Measurements from ENCODE around the gene NSFL1C.

Gene NSFL1C

DNA sequence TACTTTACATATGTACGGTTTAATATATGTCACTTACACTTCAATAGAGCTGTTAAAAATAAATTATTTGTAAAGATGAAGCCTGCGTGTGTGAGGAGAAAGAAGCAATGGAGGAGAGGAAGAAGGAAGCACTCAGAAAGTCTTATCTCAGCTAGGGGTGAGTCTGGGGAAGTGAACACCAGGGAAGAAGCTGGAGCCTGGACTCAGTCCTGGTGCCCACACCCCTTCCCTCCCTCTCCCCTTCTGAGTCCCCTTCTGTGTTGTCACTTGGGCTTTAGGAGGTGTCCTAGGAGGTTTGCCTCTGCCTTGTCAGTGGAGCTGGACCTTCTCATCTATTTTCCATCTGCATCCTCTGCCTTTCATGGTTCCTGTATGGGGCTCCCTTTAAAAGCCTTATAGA, 22.7 kb upstream of the NSFL1C start:
- no peak overlapping the region for H3K27ac ChIP-seq (ENCODE audit: insufficient read depth, low read depth, low read length, poor library complexity, severe bottlenecking)
- peaks cover 4% of the 10 kb centered on the region for H3K27me3 ChIP-seq (ENCODE audit: control insufficient read depth, insufficient read depth, low read length, poor library complexity, severe bottlenecking)
- H3K36me3 ChIP-seq (ENCODE audit: control insufficient read depth, insufficient read depth, low read length), result no peaks in the 10 kb centered on the region
- no peaks in the 10 kb centered on the region for H3K9me3 ChIP-seq (ENCODE audit: control insufficient read depth, low read length)
- no peak overlapping the region for H3K4me3 ChIP-seq (ENCODE audit: insufficient read depth, low read depth, low read length)
- WGBS, 2 experiments, result 89% methylated on average over 1 to 2 of the region's 2 CpGs
- no peaks in the 10 kb centered on the region for H3K4me1 ChIP-seq (ENCODE audit: control insufficient read depth, insufficient read depth, low read length)

DNA sequence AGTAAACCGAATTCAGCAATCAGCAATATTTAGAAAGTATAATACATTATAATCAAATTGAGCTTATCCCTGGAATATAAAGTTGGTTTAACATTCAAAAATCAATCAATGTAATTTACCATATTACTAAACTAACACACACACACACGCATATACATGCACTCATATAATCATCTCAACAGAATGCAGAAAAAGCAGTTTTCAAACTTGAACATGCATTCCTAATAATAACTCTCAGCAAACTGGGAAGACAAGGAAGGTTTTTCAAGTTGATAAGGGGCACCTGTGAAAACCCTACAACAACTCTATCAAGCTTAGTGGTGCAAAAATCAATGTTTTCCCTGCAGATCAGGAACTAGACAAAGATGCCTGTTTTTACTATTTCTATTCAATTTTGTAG, 19.9 kb upstream of the NSFL1C start:
- 83 to 85% methylated on average over 1 of the region's 2 CpGs for WGBS, 2 experiments
- H3K36me3 ChIP-seq (ENCODE audit: control insufficient read depth, insufficient read depth, low read length), result no peaks in the 10 kb centered on the region
- H3K4me3 ChIP-seq (ENCODE audit: insufficient read depth, low read depth, low read length), result no peak overlapping the region
- no peaks in the 10 kb centered on the region for H3K9me3 ChIP-seq (ENCODE audit: control insufficient read depth, low read length)
- no peak overlapping the region for H3K27ac ChIP-seq (ENCODE audit: insufficient read depth, low read depth, low read length, poor library complexity, severe bottlenecking)
- no peaks in the 10 kb centered on the region for H3K4me1 ChIP-seq (ENCODE audit: control insufficient read depth, insufficient read depth, low read length)
- H3K27me3 ChIP-seq (ENCODE audit: control insufficient read depth, insufficient read depth, low read length, poor library complexity, severe bottlenecking), result peaks cover 4% of the 10 kb centered on the region

DNA sequence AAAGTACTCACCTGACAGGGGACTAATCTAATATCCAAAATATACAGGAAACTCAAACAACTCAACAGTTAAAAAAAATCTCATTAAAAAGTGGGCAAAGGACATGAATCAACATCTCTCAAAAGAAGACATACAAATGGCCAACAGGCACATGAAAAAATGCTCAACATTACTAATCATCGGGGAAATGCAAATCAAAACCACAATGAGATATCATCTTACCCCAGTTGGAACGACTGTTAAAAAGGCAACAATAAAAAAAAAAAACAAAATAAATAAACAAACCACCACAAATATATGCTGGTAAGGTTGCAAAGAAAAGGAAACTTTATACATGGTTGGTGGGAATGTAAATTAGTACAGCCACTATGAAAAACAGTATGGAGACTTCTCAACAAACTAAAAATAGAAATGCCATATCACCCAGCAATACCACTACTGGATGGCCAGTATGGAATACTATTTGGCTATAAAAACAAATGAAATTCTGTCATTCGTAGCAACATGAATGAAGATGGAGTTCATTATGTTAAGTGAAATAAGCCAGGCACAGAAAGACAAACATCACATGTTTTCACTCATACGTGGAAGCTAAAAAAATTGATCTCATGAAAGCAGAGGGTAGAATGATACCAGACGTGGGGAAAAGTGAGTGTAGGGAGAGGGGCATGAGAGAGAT, 17.9 kb upstream of the NSFL1C start:
- no peak overlapping the region for H3K27ac ChIP-seq (ENCODE audit: insufficient read depth, low read depth, low read length, poor library complexity, severe bottlenecking)

DNA sequence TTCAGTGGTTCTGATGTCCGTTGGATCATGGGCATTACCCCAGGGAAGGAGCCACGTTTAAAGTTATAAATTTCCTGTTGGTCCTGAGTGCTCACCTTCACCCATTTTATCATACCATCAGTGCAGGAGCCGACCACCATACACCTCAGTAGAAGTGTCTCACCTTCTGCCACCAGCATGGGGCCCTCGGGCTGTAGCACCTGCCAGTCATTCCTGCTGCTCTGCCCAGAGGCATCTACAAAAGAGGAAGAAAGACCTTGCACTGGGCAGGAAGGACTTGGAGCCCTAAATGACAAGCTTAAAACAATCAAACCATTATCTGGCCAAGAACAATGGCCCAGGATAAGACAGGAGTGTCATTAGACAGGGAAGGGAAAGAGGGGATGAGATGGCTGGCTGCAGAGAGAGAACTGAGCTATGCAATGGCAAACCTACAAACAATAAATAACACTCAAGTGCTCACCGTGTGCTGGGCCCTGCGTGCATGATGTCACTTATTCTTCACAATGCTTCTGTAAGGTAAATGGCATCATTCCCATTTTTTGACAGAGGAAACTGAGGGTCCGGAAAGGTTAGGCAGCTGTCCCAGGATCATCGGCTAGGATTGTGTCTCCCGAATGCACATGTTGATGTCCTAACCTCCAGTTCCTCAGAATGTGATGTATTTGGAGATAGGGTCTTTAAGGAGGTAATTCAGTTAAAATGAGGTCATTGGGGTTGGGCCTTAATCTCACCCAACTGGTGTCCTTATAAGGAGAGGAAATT, 13.4 kb upstream of the NSFL1C start:
- Histone ChIP-seq H3K27ac (ENCODE audit: insufficient read depth, low read depth, low read length, poor library complexity, severe bottlenecking) (no peak overlapping the region), H3K4me3 (ENCODE audit: insufficient read depth, low read depth, low read length) (no peak overlapping the region), H3K36me3 (ENCODE audit: control insufficient read depth, insufficient read depth, low read length) (no peaks in the 10 kb centered on the region), H3K27me3 (ENCODE audit: control insufficient read depth, insufficient read depth, low read length, poor library complexity, severe bottlenecking) (no peaks in the 10 kb centered on the region), H3K4me1 (ENCODE audit: control insufficient read depth, insufficient read depth, low read length) (no peaks in the 10 kb centered on the region), H3K9me3 (ENCODE audit: control insufficient read depth, low read length) (no peaks in the 10 kb centered on the region)
- 90 to 91% methylated on average over 9 of the region's 9 CpGs for WGBS, 2 experiments

More for the DNA sequence above, 17.9 kb upstream of the NSFL1C start:
- Histone ChIP-seq H3K36me3 (ENCODE audit: control insufficient read depth, insufficient read depth, low read length) (no peaks in the 10 kb centered on the region), H3K9me3 (ENCODE audit: control insufficient read depth, low read length) (no peaks in the 10 kb centered on the region), H3K4me1 (ENCODE audit: control insufficient read depth, insufficient read depth, low read length) (no peaks in the 10 kb centered on the region), H3K27me3 (ENCODE audit: control insufficient read depth, insufficient read depth, low read length, poor library complexity, severe bottlenecking) (peaks cover 4% of the 10 kb centered on the region), H3K4me3 (ENCODE audit: insufficient read depth, low read depth, low read length) (no peak overlapping the region)
- WGBS, 2 experiments, result 89% methylated on average over 4 to 5 of the region's 5 CpGs

DNA sequence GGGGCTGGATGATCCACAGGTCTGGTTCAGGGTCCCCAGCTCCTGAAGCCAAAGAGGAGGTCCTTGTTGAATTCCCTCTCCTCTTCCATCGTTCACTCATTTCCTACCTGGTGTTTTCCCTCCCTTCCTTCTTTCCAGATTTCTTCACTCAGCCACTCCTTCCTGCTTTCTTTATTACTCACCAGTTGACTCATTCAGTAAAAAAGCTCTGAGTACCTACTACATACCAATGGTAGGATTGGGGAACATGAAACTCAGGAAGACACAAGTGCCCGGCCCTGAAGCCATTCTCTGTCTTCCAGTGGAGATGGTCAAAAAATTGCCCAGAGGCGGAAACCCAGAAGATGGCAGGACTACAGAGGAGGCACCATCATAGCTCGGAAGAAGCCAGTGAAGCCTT, 11.9 kb upstream of the NSFL1C start:
- Histone ChIP-seq H3K9me3 (ENCODE audit: control insufficient read depth, low read length) (no peaks in the 10 kb centered on the region), H3K4me1 (ENCODE audit: control insufficient read depth, insufficient read depth, low read length) (no peaks in the 10 kb centered on the region), H3K4me3 (ENCODE audit: insufficient read depth, low read depth, low read length) (no peak overlapping the region), H3K27me3 (ENCODE audit: control insufficient read depth, insufficient read depth, low read length, poor library complexity, severe bottlenecking) (no peaks in the 10 kb centered on the region), H3K27ac (ENCODE audit: insufficient read depth, low read depth, low read length, poor library complexity, severe bottlenecking) (no peak overlapping the region), H3K36me3 (ENCODE audit: control insufficient read depth, insufficient read depth, low read length) (no peaks in the 10 kb centered on the region)
- 90 to 91% methylated on average over 4 of the region's 4 CpGs for WGBS, 2 experiments

DNA sequence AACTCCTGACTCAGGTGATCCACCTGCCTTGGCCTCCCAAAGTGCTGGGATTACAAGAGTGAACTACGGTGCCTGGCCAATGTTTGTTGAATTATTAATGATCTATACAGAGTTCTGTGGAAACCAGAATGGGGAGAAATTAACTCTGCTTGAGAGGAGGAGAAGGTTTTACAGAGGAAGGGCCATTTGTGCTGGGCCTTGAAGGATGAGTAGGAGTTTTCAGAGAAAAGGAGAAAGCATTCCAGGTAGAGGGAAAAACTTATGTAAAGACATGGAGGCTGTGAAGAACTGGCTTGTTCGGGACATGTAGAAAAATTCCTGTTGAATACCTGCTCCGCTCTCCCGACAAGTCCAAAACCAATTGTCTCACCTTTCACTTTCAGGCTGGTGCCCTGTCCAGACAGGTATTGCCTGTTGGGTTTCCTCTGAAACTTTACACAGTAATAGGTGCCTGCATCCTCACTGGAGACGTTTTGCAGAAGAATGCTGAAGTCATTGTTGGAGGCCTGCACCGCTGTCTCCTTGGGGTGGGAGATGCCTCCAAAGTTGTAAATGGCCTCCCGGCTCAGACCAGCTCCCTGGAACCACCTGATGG, 11.3 kb upstream of the NSFL1C start:
- H3K27me3 ChIP-seq (ENCODE audit: control insufficient read depth, insufficient read depth, low read length, poor library complexity, severe bottlenecking), result no peaks in the 10 kb centered on the region
- H3K27ac ChIP-seq (ENCODE audit: insufficient read depth, low read depth, low read length, poor library complexity, severe bottlenecking), result no peak overlapping the region
- H3K4me1 ChIP-seq (ENCODE audit: control insufficient read depth, insufficient read depth, low read length), result no peaks in the 10 kb centered on the region
- H3K4me3 ChIP-seq (ENCODE audit: insufficient read depth, low read depth, low read length), result no peak overlapping the region
- H3K36me3 ChIP-seq (ENCODE audit: control insufficient read depth, insufficient read depth, low read length), result no peaks in the 10 kb centered on the region
- 90 to 91% methylated on average over 7 of the region's 7 CpGs for WGBS, 2 experiments
- H3K9me3 ChIP-seq (ENCODE audit: control insufficient read depth, low read length), result no peaks in the 10 kb centered on the region

DNA sequence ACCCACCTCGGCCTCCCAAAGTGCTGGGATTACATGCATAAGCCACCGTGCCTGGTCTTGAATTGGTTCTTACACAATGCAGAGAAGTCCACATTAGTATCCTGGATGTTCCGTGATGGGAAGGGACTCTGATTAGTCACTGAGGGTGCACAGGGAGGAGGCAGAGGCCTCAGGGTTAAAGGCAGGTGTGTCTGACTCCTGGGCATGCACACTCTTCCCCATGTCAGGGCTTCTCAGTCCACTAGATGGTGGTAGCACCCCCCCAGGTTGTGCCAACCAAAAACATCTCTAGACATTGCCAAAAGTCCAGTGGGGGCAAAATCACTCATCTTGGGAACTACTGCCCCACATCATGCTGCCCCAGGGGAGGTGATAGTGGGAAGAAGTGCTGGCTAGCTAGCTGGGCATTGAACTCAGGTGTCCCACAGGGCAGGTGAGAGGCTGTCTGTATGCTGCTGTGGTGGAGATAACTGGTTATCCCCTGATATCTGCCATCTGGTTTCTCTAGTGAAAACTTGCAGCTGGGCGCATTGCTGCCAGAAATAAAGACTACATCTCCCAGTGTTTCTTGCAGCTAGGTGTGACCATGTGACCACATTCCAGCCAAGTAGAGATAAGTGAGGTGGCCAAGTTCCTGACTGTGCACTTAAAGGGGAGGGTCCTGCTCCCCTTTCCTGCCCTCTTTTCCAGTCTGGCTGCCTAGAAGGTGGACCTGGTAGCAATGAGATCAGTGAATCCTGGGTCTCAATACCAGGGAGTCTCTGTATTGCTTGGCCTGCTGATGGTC, 8.4 kb upstream of the NSFL1C start:
- H3K36me3 ChIP-seq (ENCODE audit: control insufficient read depth, insufficient read depth, low read length), result no peaks in the 10 kb centered on the region
- WGBS, 2 experiments, result 90 to 93% methylated on average over 4 of the region's 4 CpGs

DNA sequence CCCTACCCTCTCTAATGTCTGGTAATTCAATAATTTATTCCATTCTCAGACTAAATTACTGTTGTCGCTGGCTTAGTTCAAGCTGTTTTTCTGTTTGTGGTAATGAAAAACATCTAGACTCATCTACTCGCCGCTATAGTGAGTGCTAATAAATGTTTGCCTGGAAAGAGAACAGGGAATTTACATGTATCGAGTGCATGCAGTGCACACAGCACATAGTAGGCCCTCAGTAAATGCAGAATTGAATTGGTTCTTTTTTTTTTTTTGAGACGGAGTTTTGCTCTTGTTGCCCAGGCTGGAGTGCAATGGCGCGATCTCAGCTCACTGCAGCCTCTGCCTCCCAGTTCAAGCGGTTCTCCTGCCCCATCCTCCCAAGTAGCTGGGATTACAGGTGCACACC, 7.7 kb upstream of the NSFL1C start:
- Histone ChIP-seq H3K4me1 (ENCODE audit: control insufficient read depth, insufficient read depth, low read length) (no peaks in the 10 kb centered on the region), H3K36me3 (ENCODE audit: control insufficient read depth, insufficient read depth, low read length) (no peaks in the 10 kb centered on the region), H3K27me3 (ENCODE audit: control insufficient read depth, insufficient read depth, low read length, poor library complexity, severe bottlenecking) (no peaks in the 10 kb centered on the region), H3K4me3 (ENCODE audit: insufficient read depth, low read depth, low read length) (no peak overlapping the region), H3K27ac (ENCODE audit: insufficient read depth, low read depth, low read length, poor library complexity, severe bottlenecking) (no peak overlapping the region), H3K9me3 (ENCODE audit: control insufficient read depth, low read length) (no peaks in the 10 kb centered on the region)
- 87 to 97% methylated on average over 8 of the region's 8 CpGs for WGBS, 2 experiments

More for the DNA sequence above, 8.4 kb upstream of the NSFL1C start:
- H3K27me3 ChIP-seq (ENCODE audit: control insufficient read depth, insufficient read depth, low read length, poor library complexity, severe bottlenecking), result no peaks in the 10 kb centered on the region
- no peaks in the 10 kb centered on the region for H3K4me1 ChIP-seq (ENCODE audit: control insufficient read depth, insufficient read depth, low read length)
- H3K9me3 ChIP-seq (ENCODE audit: control insufficient read depth, low read length), result no peaks in the 10 kb centered on the region
- H3K4me3 ChIP-seq (ENCODE audit: insufficient read depth, low read depth, low read length), result no peak overlapping the region
- no peak overlapping the region for H3K27ac ChIP-seq (ENCODE audit: insufficient read depth, low read depth, low read length, poor library complexity, severe bottlenecking)

DNA sequence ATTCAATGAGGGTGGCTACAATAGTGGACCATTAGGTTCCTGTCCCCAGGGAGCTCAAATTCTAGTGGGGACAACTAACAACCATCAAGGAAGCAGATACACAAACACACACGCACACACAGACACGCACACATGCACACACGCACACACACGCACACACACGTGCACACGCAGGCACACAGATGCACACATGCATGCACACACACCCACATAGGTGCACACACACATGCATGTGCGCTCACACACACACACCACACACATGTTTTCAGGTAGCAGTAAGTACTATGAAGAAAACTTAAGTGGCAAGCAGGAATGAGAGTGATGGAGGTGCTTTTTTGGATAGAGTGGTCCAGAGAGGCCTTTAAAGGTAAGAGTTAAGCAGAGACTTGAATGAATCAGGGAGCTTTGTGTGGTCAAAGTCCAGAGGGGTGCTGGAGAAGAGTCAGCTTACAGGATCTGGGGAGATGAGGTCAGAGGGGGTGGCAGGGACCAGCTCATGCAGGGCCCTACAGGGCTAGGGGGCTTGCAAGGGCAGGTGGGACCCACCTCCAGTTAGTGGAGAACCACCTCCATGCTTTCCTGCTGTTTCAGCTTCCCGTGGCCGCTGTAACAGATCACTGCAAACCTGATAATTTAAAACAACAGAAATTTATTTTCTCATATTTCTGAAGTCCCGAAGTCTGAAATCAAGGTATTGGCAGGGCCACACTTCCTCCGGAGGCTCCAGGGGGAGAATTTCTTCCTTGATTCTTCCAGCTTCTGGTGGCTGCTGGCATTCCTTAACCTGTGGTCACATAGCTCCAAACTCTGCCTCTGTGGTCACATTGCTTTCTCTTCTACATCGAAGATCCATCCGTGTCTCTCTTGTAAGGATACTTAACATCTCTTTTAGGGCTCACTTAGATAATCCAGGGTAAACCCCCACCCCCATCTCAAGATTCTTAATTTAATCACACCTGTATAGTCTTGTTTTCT, 6.9 kb upstream of the NSFL1C start:
- 88 to 91% methylated on average over 12 to 13 of the region's 13 CpGs for WGBS, 2 experiments
- Histone ChIP-seq H3K4me1 (ENCODE audit: control insufficient read depth, insufficient read depth, low read length) (no peaks in the 10 kb centered on the region), H3K27me3 (ENCODE audit: control insufficient read depth, insufficient read depth, low read length, poor library complexity, severe bottlenecking) (no peaks in the 10 kb centered on the region), H3K36me3 (ENCODE audit: control insufficient read depth, insufficient read depth, low read length) (no peaks in the 10 kb centered on the region), H3K4me3 (ENCODE audit: insufficient read depth, low read depth, low read length) (no peak overlapping the region), H3K9me3 (ENCODE audit: control insufficient read depth, low read length) (no peaks in the 10 kb centered on the region), H3K27ac (ENCODE audit: insufficient read depth, low read depth, low read length, poor library complexity, severe bottlenecking) (no peak overlapping the region)
